Activated T-helper 9 cell treated with anti-CD3 and anti-CD28 coated beads, Interleukin-2, amount 50 U/mL, for 16 hours (primary cell): ENCODE results near the gene CLIC3.

Source experiments
- DNase-seq: peaks from one replicate; pipeline ENCODE4 v3.0.0-alpha.2; 2020; ENCODE audit warnings: low read depth

Gene CLIC3

GRCh38 chr9:137000177-137000930, 4.0 kb upstream of the CLIC3 start:
- DNase-seq = no peak

DNA sequence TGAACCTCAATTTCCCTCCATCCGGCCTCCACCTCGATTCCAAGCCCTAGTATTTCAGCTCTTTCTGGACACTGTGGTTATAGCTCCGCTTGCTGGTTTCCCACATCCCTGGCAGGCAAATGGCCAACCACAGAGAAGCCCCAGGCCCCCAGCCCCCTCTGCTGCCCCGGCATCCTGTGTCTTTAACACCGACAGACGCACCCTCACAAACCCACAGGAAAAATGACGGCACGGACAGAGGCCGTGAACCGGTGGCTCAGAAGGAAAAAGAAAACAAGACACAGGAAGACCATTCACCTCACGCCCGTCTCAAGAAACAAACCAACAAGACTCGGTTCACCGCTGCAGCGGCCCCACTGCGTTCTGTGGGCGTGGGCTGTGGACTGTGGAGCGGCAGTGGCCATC, 1.5 kb upstream of the CLIC3 start:
- no peak for DNase-seq

DNA sequence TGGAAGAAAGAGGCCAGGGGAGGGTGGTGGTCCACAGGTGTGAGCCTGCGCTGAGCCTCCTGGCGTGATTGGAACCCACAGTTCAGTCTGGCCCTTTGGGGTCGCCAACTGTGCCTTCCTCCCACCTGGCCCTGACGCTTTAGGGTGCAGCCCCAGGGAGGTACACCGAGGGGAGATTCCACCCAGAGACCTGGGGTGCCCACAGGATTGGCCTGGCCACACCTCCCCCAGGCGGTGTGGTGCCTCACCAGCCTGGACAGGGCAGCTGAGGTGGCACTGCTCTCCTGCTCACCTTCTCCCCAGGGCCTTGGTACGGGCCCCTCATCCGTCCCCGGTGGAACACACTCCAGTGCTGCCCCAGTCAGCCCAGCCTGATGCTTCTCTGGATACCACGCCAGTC, 1.0 kb upstream of the CLIC3 start:
- DNase-seq = no peak

- DNase-seq = no peak
These were observed 526 bp downstream of the CLIC3 start for GRCh38 chr9:136995772-136996311.

DNA sequence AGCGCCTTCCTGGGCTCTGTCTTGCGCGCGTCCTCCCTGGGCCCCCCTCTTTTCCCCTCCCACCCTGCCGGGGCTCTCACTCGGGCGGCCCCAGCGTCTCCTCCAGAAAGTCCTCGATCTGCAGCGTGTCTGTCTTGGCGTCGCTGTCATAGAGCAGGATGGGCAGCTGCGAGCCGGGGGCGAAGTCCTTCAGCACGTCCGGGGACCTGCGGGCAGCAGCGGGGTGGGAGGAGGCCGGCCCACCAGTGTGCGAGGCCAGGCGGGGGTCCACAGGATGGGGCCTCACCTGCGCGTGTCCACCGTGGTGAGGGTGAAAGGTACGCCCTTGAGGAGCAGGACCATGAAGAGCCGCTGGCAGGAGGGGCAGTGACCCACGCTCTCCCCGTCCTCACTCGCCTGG, 1.0 kb downstream of the CLIC3 start:
- DNase-seq = no peak

DNA sequence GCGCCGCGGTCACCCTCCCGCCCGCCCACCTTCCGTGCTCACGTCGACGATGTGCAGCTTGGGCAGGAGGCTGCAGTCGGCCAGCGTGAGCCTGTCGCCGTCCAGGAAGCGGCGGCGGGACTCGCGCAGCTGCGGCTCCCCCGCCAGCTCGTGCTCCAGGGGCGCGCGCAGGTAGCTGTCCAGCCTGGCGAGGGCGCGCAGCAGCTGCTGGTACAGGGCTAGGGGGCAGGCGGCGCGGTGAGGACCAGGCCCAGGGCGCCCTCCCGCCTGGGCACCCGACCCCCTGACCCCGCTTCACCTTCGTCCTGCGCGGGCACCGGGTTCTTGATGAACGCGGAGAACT, 1.5 kb downstream of the CLIC3 start:
- no peak for DNase-seq

GRCh38 chr9:136994180-136994887, 2.0 kb downstream of the CLIC3 start:
- DNase-seq = no peak

DNA sequence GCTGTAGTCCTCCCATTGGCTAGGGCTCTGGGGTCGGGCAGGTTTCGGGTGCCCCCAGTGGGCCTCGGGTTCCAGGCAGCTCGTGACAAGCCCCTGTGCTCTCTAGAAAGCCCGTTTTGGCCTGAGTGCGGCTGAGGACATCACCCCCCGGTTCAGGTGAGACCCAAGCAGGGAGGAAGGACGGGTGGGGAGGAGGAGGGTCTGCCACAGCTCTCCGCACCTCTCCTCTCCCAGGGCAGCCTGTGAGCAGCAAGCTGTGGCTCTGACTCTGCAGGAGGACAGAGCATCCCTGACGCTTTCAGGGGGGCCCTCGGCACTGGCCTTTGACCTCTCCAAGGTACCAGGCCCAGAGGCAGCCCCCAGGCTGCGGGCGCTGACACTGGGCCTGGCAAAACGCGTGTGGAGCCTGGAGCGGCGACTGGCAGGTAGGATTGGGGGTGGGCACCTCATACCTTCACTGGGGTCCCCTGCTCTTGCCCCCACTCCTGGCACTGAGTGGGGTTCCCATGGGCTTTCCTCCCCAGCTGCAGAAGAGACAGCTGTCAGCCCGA, 3.5 kb downstream of the CLIC3 start:
- no peak for DNase-seq

DNA sequence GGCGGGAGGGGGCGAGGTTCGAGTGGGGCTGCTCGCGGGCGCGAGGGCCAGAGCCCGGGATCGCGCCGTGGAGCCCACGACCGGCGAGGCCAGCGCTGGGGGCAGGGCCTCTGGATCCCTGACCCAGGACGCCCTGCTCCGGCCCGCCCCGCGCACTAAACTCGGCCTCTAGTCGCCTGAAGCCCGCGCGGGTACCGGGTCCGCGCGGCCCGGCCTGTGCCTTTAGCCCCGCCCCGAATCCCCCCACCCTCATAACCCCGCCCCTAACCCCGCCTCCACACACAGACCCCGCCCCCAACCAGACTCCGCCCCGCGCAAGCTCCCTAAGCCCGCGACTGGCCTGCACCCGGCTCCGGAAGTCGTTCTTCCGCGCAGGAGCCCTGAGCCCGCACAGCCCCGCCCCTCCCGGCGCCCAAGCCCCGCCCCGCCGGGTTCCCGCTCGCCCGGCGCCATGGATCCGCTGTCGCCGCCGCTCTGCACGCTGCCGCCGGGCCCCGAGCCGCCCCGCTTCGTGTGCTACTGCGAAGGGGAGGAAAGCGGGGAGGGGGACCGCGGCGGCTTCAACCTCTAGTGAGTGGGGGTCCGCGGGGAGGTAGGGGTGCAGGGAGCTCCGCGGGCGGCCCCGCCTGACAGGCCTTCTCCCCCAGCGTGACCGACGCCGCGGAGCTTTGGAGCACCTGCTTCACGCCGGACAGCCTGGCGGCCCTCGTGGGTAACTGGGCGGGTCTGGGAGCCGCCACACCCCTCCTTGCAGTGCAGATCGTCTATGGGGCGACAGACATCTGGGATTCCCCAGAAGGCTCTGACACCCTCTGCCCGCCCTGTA, 4.2 kb downstream of the CLIC3 start, which contains the start of gene PAXX:
PAXX (plus strand) TSS at position 430 of the 826 bp plus-strand sequence; CDS start at position 452, 22 bp downstream.
- peak; percentile 89 for DNase-seq

- no peak for DNase-seq
These were observed 6.0 kb downstream of the CLIC3 start for GRCh38 chr9:136990242-136990911.

DNA sequence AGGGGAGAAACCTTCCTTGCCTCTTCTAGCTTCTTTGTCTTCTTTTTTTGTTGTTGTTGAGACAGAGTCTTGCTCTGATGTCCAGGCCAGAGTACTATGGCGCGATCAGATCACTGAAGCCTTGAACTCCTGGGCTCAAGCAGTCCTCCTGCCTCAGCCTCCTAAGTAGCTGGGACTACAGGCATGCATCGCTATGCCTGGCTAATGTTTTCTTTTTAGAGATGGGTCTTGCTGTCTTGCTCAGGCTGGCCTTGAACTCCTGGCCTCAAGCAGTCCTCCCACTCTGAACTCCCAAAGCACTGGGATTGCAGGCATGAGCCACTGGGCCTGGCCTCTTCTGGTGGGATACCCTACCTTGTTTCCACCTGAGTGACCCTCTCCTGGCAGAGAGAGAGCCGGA, 7.5 kb downstream of the CLIC3 start:
- no peak for DNase-seq

DNA sequence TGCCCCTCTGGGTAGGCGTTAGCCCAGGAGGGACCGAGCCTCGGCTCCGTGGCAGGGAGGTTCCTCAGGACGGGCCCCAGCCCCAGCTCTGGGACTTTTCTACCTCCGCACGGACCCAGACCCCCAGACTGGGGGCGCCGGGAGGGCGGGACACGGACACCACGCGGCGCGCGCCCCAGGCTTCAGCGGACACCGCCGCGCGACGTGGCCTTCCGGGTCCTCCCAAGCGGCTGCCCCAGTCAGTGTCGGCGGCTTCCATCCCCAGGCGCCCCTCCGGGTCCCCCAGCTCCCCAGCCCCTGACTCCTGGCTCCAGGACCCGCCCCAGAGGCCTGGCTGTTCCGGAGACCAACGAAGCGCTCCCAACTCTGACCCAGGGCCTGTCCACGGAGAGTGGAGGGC, 10.5 kb downstream of the CLIC3 start:
- no peak for DNase-seq

DNA sequence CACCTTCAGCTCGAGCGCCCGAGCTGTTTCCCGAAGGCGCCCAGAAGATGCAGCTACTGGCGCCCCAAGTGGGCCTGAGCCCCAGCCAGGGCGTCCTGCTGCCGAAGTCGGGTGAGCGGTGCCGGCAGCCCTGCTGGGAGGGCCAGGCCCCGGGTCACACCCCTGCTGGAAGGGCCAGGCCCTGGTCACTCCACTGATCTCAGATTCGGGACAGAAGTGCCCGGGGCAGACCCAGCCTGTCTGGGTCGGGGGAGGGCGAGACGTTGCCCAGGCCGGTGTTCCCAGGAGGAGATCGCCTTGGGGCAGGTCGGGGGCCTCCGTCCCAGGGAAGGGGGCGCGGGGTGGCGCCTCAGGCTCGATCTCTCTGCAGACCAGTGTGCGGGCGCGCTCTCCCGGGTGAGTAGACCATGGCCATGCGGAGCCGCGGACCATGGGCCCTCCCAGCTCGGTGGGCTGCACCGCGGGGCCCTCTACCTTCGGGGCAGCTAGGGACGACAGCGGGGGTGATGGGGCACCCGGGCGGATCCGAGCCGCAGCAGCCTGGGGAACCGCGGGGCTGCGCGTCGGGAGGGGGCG, 11.3 kb downstream of the CLIC3 start:
- DNase-seq = no peak

- DNase-seq = no peak
These were observed 11.8 kb downstream of the CLIC3 start for GRCh38 chr9:136984464-136985026.

- DNase-seq = no peak
These were observed 12.6 kb downstream of the CLIC3 start for GRCh38 chr9:136983656-136984314.

DNA sequence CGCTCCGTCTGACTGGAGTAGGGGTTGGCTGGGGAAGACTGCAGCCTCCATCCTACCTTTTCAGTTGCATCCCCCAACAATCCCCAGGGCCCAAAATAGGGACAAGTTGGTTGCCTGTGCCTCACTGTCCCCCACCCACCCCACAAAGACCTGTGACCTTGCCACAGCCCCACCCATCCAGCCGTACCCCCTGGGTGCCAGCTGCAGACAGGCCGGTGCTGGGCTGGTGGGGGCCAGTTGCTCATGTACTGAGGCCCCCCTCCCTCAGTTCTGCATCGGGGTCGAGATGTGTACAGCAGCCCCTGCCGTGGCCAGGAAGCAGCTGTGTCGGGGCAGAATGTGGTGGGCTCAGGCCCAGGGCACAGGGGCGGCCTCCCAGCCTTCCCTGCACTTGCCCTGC, 13.2 kb downstream of the CLIC3 start:
- no peak for DNase-seq

DNA sequence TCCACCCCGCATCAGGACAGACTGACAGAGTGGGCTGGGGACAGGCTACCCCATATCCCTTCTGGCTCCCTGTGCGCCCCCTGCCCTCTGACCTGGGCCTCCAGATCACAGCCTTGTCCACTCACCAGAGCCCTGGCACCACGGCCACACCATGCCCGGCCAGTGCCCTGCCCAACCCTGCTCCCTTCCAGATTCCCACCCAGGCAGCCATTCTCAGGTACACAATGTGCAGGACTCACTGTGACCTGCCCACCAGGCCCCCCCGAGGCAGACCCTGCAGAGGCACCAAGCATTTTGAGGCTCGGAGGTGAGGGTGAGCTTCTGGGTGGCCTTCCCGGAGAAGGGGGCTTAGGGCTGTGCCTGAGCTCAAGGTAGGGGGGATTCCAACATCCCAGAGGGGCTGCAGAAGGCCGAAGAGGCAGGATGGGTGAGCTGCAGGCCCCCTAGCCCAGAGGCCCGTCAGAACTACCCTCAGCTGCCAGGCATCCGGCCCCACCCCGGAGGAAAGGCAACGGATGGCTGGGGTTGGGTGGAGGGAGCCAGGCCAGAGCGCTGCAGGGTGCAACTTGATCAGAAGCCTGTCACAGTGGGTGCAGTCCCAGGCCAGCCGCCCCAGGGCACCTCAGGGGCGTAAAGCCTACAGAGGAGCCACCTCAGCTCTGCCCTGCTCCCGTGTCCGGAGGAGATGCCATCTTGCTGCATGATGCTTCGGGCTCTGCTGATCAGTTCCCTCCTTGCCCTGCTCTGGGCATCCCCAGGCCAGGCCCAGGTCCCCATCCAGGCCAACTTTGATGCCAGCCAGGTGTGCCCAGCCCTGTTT, 13.9 kb downstream of the CLIC3 start, which contains the start of gene LCNL1:
LCNL1 (plus strand) TSS at position 762 of the 820 bp plus-strand sequence. CDS start 594 bp downstream, outside the sequence.
- DNase-seq = no peak

- DNase-seq = no peak
These were observed 14.7 kb downstream of the CLIC3 start for GRCh38 chr9:136981588-136982231.
